Loucy (cell line): ENCODE data around the gene BHLHA15.

Experiments used
- H2AFZ ChIP-seq: fragments of 200-600 bp; sonication (generic); 2 replicates; pipeline ENCODE4 v1.6.0; 2016; ENCODE audit warnings: antibody characterized with exemption, mild to moderate bottlenecking, low read length, moderate library complexity
- H3F3A ChIP-seq: fragments of 200-600 bp; 2 replicates; pipeline ENCODE4 v1.6.0; 2016; ENCODE audit warnings: antibody characterized with exemption, low read depth, mild to moderate bottlenecking
- H3K27me3 ChIP-seq: fragments of 200-600 bp; sonication (generic); 2 replicates; pipeline ENCODE4 v1.6.1; 2014; ENCODE audit warnings: low read length, mild to moderate bottlenecking; ENCODE audit not compliant: insufficient read depth, poor library complexity, severe bottlenecking
- H3K36me3 ChIP-seq: fragments of 200-600 bp; sonication (generic); 2 replicates; pipeline ENCODE4 v1.6.1; 2016; ENCODE audit warnings: low read length; ENCODE audit not compliant: insufficient read depth
- H3K4me1 ChIP-seq: fragments of 200-600 bp; sonication (generic); 2 replicates; pipeline ENCODE4 v1.5.1; 2014; ENCODE audit warnings: low read length, mild to moderate bottlenecking; ENCODE audit not compliant: insufficient read depth, poor library complexity, severe bottlenecking
- H3K4me2 ChIP-seq: fragments of 200-600 bp; sonication (generic); 2 replicates; pipeline ENCODE4 v1.6.0; 2014; ENCODE audit warnings: antibody characterized with exemption, low read length, low read depth, mild to moderate bottlenecking; ENCODE audit not compliant: poor library complexity, severe bottlenecking
- H3K4me3 ChIP-seq: fragments of 200-600 bp; sonication (generic); 2 replicates; pipeline ENCODE4 v1.5.1; 2014; ENCODE audit warnings: low read length, mild to moderate bottlenecking, mixed read lengths; ENCODE audit not compliant: poor library complexity, severe bottlenecking
- H3K79me2 ChIP-seq: fragments of 200-600 bp; sonication (generic); 2 replicates; pipeline ENCODE4 v1.6.1; 2014; ENCODE audit warnings: low read length; ENCODE audit not compliant: insufficient read depth
- H3K9ac ChIP-seq: fragments of 200-600 bp; sonication (generic); 2 replicates; pipeline ENCODE4 v1.6.0; 2014; ENCODE audit warnings: mild to moderate bottlenecking, low read depth, low read length, moderate library complexity; ENCODE audit not compliant: poor library complexity, severe bottlenecking
- H3K9me2 ChIP-seq: fragments of 200-600 bp; sonication (generic); replicated peaks from 2 replicates; pipeline ENCODE4 v1.6.1; 2016; ENCODE audit warnings: low read depth, low read length, mixed read lengths
- H3K9me3 ChIP-seq: fragments of 200-600 bp; sonication (generic); 2 replicates; pipeline ENCODE4 v1.6.1; 2014; ENCODE audit warnings: mild to moderate bottlenecking, antibody characterized with exemption, low read length, low read depth; ENCODE audit not compliant: insufficient read depth
- H4K20me1 ChIP-seq: fragments of 200-600 bp; sonication (generic); 2 replicates; pipeline ENCODE4 v1.6.0; 2014; ENCODE audit warnings: antibody characterized with exemption, low read length, mild to moderate bottlenecking; ENCODE audit not compliant: insufficient read depth, poor library complexity, severe bottlenecking
- EZH2phosphoT487 ChIP-seq: fragments of 200-600 bp; IDR thresholded peaks from 2 replicates; pipeline ENCODE4 v1.6.1; 2018; ENCODE audit warnings: antibody characterized with exemption, mild to moderate bottlenecking, moderate library complexity, borderline replicate concordance
- TF ChIP-seq, protein P1 (sequence below): fragments of 200-600 bp; sonication (generic); conservative IDR thresholded peaks from 2 replicates; pipeline ENCODE4 v1.5.1; 2014; ENCODE audit warnings: mild to moderate bottlenecking, antibody characterized with exemption, low read length

Gene BHLHA15

DNA sequence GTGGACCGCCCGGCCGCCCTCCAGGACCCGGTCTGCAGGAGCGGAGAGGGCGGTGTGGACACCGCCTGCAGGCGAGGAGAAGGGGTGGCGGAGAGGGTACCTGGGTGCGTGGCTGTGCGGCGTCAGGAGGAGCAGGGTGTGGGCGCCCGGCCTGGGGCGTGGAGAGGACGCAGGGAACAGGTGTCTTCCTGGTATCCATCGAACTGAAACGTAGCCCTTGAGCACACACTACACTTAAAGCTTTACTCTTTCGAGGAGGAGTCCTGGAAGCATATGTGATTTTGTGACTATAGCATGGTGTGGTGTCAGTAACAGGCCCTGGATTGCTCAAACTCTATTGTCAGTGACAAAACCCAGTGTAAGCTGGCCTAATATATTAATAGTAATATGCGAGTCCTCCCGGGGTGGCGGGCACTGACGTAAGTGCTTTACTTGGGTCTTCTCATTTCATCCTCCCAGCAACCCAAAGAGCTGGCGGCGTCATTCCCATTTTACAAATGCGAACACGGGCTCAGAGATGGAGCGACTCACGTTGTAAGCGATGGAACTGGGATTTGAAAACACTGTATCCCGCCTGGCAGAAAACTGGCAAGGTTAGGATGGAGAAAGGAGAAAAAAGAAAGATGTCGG lies 41.3 kb downstream of the BHLHA15 start:
- Histone ChIP-seq H3K79me2 (peaks cover 38% of the 10 kb centered on the region), H3K27me3 (no peaks in the 10 kb centered on the region), H3K4me2 (peak overlapping the region; percentile 78), H3K4me1 (peaks cover 26% of the 10 kb centered on the region), H3K36me3 (no peaks in the 10 kb centered on the region), H3K9me2 (no peaks in the 10 kb centered on the region), H3K9me3 (no peaks in the 10 kb centered on the region), H3K9ac (peak overlapping the region; percentile 67), H3K4me3 (peak overlapping the region; percentile 93), H4K20me1 (peaks cover 16% of the 10 kb centered on the region), H2AFZ (peak overlapping the region; percentile 91), H3F3A (no peaks in the 10 kb centered on the region)
- TF ChIP-seq, protein P1, sequence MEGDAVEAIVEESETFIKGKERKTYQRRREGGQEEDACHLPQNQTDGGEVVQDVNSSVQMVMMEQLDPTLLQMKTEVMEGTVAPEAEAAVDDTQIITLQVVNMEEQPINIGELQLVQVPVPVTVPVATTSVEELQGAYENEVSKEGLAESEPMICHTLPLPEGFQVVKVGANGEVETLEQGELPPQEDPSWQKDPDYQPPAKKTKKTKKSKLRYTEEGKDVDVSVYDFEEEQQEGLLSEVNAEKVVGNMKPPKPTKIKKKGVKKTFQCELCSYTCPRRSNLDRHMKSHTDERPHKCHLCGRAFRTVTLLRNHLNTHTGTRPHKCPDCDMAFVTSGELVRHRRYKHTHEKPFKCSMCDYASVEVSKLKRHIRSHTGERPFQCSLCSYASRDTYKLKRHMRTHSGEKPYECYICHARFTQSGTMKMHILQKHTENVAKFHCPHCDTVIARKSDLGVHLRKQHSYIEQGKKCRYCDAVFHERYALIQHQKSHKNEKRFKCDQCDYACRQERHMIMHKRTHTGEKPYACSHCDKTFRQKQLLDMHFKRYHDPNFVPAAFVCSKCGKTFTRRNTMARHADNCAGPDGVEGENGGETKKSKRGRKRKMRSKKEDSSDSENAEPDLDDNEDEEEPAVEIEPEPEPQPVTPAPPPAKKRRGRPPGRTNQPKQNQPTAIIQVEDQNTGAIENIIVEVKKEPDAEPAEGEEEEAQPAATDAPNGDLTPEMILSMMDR: no peak
- TF ChIP-seq EZH2phosphoT487: no peak

DNA sequence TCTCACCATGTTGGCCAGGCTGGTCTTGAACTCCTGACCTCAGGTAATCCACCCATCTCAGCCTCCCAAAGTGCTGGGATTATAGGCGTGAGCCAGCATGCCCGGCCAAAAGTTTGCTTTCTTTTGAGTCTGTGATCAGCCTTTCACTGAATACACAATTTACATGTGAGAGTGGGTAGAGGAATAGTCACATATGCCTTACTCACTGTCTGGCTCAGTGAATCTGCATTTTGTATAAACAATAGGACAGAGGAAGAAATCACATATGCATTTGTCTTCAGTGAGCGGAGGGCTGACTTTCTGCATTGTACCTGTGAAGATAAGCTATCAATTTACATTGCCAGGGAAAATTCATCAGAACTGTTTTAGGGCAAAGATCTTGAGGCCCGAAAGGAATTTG lies 43.3 kb downstream of the BHLHA15 start:
- TF ChIP-seq, protein P1: no peak
- no peak for TF ChIP-seq EZH2phosphoT487
- Histone ChIP-seq H4K20me1 (peaks cover 16% of the 10 kb centered on the region), H3K79me2 (peaks cover 38% of the 10 kb centered on the region)

DNA sequence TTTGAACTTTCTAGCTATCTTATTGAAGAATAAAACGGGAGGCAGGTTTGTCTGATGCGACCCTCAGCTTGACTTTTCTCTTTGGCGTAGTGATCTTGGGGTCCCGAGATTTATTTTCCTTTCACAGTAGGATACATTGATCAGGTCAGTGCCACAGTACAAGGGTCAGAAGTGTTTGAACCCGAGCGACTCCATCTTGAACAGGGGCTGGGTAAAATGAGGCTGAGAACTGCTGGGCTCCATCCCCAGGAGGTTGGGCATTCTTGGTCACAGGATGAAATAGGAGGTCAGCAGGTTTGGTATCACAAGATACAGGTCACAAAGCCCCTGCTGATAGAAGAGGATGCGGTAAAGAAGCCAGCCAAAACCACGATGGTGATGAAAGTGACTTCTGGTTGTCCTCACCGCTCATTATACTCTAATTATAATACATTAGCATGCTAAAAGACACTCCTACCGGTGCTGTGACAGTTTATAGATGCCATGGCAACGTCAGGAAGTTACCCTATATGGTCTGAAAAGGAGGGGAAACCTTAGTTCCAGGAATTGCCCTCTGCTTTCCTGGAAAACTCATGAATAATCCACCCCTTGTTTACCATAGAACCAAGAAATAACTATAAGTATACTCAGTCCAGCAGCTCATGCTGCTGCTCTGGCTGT lies 43.8 kb downstream of the BHLHA15 start:
- Histone ChIP-seq H3K9me2 (no peaks in the 10 kb centered on the region), H3K9ac (no peak overlapping the region), H3K4me2 (no peak overlapping the region), H4K20me1 (peaks cover 16% of the 10 kb centered on the region), H3K79me2 (peaks cover 33% of the 10 kb centered on the region), H3F3A (no peaks in the 10 kb centered on the region), H3K9me3 (no peaks in the 10 kb centered on the region), H3K4me3 (no peak overlapping the region), H2AFZ (no peak overlapping the region), H3K36me3 (no peaks in the 10 kb centered on the region), H3K27me3 (no peaks in the 10 kb centered on the region), H3K4me1 (peaks cover 19% of the 10 kb centered on the region)
- TF ChIP-seq, protein P1: no peak
- no peak for TF ChIP-seq EZH2phosphoT487

More for the DNA sequence above, 43.3 kb downstream of the BHLHA15 start:
- Histone ChIP-seq H2AFZ (no peak overlapping the region), H3K4me2 (no peak overlapping the region), H3K27me3 (no peaks in the 10 kb centered on the region), H3K36me3 (no peaks in the 10 kb centered on the region), H3K9me2 (no peaks in the 10 kb centered on the region), H3F3A (no peaks in the 10 kb centered on the region), H3K9ac (no peak overlapping the region), H3K4me3 (no peak overlapping the region), H3K9me3 (no peaks in the 10 kb centered on the region), H3K4me1 (peaks cover 21% of the 10 kb centered on the region)
